Ovary (tissue), 9 donors: ENCODE results near the gene UBL7. TPM values are rescaled to one million over a fixed set of nuclear protein-coding genes. Genes with fewer than 3 reads are reported as not detected.

Source experiments
- DNase-seq, 5 donors: peaks; one replicate each; pipeline ENCODE4 v3.0.0-alpha.2; 2019 to 2020
- H3K27ac ChIP-seq, 2 donors: fragments of 200-600 bp; one replicate each; pipeline versions ENCODE4 v1.5.1 to v1.8.0; 2019 to 2022
- H3K27me3 ChIP-seq: fragments of 200-600 bp; one replicate; pipeline ENCODE4 v1.8.0; 2022
- H3K36me3 ChIP-seq: fragments of 200-600 bp; sonication (generic); one replicate; pipeline ENCODE4 v1.5.1; 2019
- H3K4me1 ChIP-seq: one replicate; pipeline ENCODE4 v1.8.1; 2013; ENCODE audit warnings: mild to moderate bottlenecking, moderate library complexity; ENCODE audit not compliant: insufficient read depth
- H3K4me3 ChIP-seq: fragments of 200-600 bp; sonication (generic); one replicate; pipeline ENCODE4 v1.5.1; 2017
- H3K9me3 ChIP-seq, 2 donors: fragments of 200-600 bp in 1 of 2; sonication (generic) in 1 of 2; one replicate each; pipeline versions ENCODE4 v1.5.1 to v1.8.1; 2013 to 2019; ENCODE audit warnings: mild to moderate bottlenecking in 1 of 2, moderate library complexity in 1 of 2
- CTCF ChIP-seq, 3 donors: fragments of 450-650 bp in 2 of 3; fragments of 200-600 bp in 1 of 3; IDR thresholded peaks; one replicate each; pipeline versions ENCODE4 v1.5.1 to v1.8.0; 2016 to 2022; ENCODE audit warnings: antibody characterized with exemption in 3 of 3, mild to moderate bottlenecking in 1 of 3
- EP300 ChIP-seq: sonication (generic); formaldehyde crosslinking; IDR thresholded peaks from one replicate; pipeline ENCODE4 v1.6.1; 2017; ENCODE audit warnings: antibody characterized with exemption
- POLR2A ChIP-seq: fragments of 450-650 bp; IDR thresholded peaks from one replicate; pipeline ENCODE4 v1.6.1; 2017; ENCODE audit warnings: antibody characterized with exemption, mild to moderate bottlenecking, moderate library complexity
- WGBS, 3 donors: extraction: QIAGEN DNeasy Blood & Tissue Kit in 1 of 3; methylation state at CpG; one replicate each; pipeline versions ENCODE4 v1.1.5 to v1.1.7; 2013 to 2017; 5-methylcytosine and 5-hydroxymethylcytosine counted together
- intact Hi-C, 4 donors: fragments of 100-400 bp; cut with DNase I; formaldehyde crosslinking; loops; one replicate each; pipeline versions ENCODE4 v1.11.0 to v1.15.1; 2022 to 2023
- polyA plus RNA-seq, 2 donors: library from polyadenylated mRNA; stranded (reverse); fragments of 200-250 nt in 1 of 2; fragments of 350-450 nt in 1 of 2; fragmentation: Illumina TruSeq in 1 of 2; extraction: RNeasy Lipid Tissue Mini Kit (QIAGEN cat#74804) in 1 of 2; gene quantifications; one replicate each; pipeline ENCODE4 v1.2.3, GENCODE V29; 2013 to 2014
- total RNA-seq, 7 donors: library from RNA; depleted of rRNA in 2 of 7; stranded (reverse); fragments of >200 nt in 2 of 7; fragmentation: NEBNext Ultra II Directional in 3 of 7; extraction: Animal tissue kit (Norgen Biotek cat#: 25700) in 3 of 7; gene quantifications; one replicate each; pipeline versions ENCODE4 v1.1.0 to v1.2.4, GENCODE V29; 2016 to 2023
- donor health status: DM: no; HTN: no; CAD: no; lungs with moderate emphysema.
- donor health status: DM: no; HTN: no; CAD: no.
- donor health status: Bipolar disorder and iron deficiency.
- donor health status: DM: yes; HTN: yes; CAD: no.
- donor health status: DM: no; HTN: no; CAD: no.
- donor health status: DM: yes; HTN: yes; CAD: no.

UBL7 gene
- total and polyA plus RNA-seq, 9 donors, result 26.4 to 44.1 (median 34.3) TPM

GRCh38 chr15:74400915-74401757, 59.8 kb downstream of the UBL7 start:
- Histone ChIP-seq H3K4me3 (no peak overlapping the region), H3K36me3 (no peaks in the 10 kb centered on the region), H3K27ac (no peak overlapping the region), H3K27me3 (no peaks in the 10 kb centered on the region), H3K4me1 (peaks cover 19% of the 10 kb centered on the region), H3K9me3 (no peaks in the 10 kb centered on the region)
- intact Hi-C loops, result no loop called here
- 84 to 90% (median 87%) methylated on average over 11 of the region's 11 CpGs for WGBS, 3 donors
- no peak for TF ChIP-seq EP300
- TF ChIP-seq CTCF (IDR thresholded peaks at IDR 0.05), result no peak
- TF ChIP-seq POLR2A, result no peak
- no peak for DNase-seq

- WGBS, 3 donors, result 88 to 94% (median 92%) methylated on average over 10 of the region's 10 CpGs
- no peaks in the 10 kb centered on the region for H3K9me3 ChIP-seq
- H3K27me3 ChIP-seq, result no peaks in the 10 kb centered on the region
- H3K4me1 ChIP-seq, result peaks cover 15% of the 10 kb centered on the region
- TF ChIP-seq CTCF (IDR thresholded peaks at IDR 0.05) (no peak), POLR2A (no peak), EP300 (no peak)
- H3K27ac ChIP-seq, result no peak overlapping the region
- no peak for DNase-seq
- H3K4me3 ChIP-seq, result no peak overlapping the region
- H3K36me3 ChIP-seq, result no peaks in the 10 kb centered on the region
- intact Hi-C loops, result no loop called here
These were observed 60.6 kb downstream of the UBL7 start for GRCh38 chr15:74400313-74400860.

- 44 to 48% (median 46%) methylated on average over 5 of the region's 5 CpGs for WGBS, 3 donors
- TF ChIP-seq EP300, result no peak
- TF ChIP-seq CTCF (IDR thresholded peaks at IDR 0.05), result no peak
- TF ChIP-seq POLR2A, result no peak
- H3K27ac ChIP-seq, result no peak overlapping the region
These were observed 61.2 kb downstream of the UBL7 start for GRCh38 chr15:74399511-74400312.

GRCh38 chr15:74399100-74399499, 61.9 kb downstream of the UBL7 start:
- WGBS, 3 donors, result 93 to 95% (median 94%) methylated on average over 3 of the region's 3 CpGs
- DNase-seq, result no peak
- intact Hi-C loops, result no loop called here

More at GRCh38 chr15:74399511-74400312, 61.2 kb downstream of the UBL7 start:
- no peak for DNase-seq
- intact Hi-C loops, result no loop called here
- Histone ChIP-seq H3K27me3 (no peaks in the 10 kb centered on the region), H3K36me3 (no peaks in the 10 kb centered on the region), H3K4me3 (no peak overlapping the region), H3K9me3 (no peaks in the 10 kb centered on the region), H3K4me1 (peaks cover 12% of the 10 kb centered on the region)

More at GRCh38 chr15:74399100-74399499, 61.9 kb downstream of the UBL7 start:
- no peaks in the 10 kb centered on the region for H3K27me3 ChIP-seq
- H3K36me3 ChIP-seq, result no peaks in the 10 kb centered on the region
- H3K4me3 ChIP-seq, result no peak overlapping the region
- no peak overlapping the region for H3K27ac ChIP-seq
- no peaks in the 10 kb centered on the region for H3K9me3 ChIP-seq
- H3K4me1 ChIP-seq, result peaks cover 10% of the 10 kb centered on the region
- TF ChIP-seq EP300 (no peak), CTCF (IDR thresholded peaks at IDR 0.05) (no peak)
